ENCODE data around the gene TRMT1. TPM values are rescaled to one million over a fixed set of nuclear protein-coding genes. Genes with fewer than 3 reads are reported as not detected.
A peak's percentile ranks its signal among the peaks of the same experiment; 100 is the strongest.

Gene TRMT1
- total RNA-seq, 1 donor from 2014 or later: 15.8 TPM

DNA sequence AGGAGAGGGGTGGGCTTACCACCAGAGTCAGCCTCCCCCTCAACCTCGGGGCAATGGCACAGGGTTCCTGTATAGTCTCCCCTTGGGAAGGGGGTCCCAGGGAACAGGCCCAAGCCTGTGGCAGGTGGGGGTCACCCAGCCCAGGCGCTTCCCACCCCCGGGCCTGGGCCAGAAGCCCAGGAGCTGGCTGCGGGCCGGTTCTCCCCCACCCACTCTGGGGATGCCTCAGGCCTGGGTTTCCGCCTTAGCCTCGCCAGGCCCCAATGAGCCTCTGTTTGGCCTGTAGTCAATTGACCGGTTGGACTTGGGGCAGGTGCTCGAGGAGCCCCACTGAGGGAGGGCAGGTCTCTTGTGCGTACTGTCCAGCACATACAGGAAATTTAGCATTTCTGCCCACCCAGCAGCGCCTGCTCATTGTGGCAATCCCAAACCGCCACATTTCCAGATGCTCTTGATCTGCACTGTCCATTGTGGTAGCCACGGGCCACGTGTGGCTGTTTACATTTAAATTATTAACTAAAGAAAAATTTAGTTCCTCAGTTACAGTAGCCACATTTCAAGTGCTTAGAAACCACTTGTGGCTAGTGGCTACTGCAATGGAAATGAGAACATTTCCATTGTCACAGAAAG, 23.8 kb downstream of the TRMT1 start:
- ATAC-seq (no peak), DNase-seq (ENCODE audit: low spot score) (no peak)

DNA sequence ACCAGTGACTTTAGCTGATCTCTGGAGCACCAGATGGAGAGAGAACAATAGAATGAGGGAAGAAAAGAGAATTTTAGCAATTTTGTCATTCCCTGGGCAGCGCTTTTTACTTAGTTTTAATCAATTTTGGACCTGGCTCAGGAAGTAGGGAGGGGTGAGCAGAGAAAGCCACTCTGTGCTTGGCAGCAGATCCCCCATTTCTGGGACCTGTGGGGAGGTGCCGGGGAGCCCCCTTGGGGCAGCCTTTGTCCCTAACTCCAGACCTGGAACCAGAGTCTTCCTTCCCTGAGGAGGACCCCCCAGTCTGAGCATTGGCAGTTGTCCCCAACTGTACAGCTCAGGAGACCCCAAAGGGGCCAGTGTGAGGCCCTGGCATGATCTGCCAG, 24.4 kb downstream of the TRMT1 start:
- ATAC-seq (no peak), DNase-seq (ENCODE audit: low spot score) (no peak)

DNA sequence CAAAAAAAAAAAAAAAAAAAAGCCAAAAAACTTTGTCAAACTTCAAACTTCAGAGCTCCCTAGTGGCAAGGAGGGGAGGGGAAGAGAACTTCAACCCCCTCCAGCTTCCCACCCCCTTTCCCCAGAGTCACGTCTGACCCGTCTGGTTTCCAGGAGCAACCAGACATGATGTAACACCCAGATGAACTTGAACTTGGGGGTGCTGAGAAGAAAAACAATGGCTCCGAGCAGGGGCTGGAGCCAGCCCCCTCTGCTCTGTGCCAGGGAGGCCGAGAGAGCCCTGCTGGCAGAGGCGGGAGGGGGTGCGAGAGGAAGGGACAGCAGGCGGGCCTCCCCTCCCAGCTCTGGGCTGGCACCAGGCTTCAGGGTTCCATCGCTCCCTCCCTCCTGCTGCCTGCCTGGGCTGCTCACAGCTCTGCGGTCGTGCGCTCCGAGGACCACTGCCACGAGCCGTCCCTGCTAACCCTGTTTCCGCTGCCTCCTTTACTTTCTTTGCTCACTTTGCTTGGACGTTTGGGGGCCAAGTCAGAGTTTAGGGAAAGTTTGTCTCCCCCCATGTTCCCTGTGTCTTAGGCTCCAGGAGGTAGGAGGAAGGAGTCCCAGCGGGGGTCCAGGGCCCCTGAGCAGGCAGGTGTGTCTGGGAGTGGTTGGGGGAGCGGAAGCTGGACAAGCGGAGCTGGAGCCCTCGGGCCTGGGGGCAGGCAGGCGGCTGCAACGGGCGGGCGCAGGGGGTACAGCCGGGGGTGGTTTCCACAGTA, 25.0 kb downstream of the TRMT1 start:
- ATAC-seq (peak; percentile 1), DNase-seq (ENCODE audit: low spot score) (no peak)

GRCh38 chr19:13090511-13091231, 25.9 kb downstream of the TRMT1 start:
- no peak for ATAC-seq
- DNase-seq (ENCODE audit: low spot score): no peak

GRCh38 chr19:13089857-13090507, 26.6 kb downstream of the TRMT1 start:
- ATAC-seq (no peak), DNase-seq (ENCODE audit: low spot score) (no peak)

DNA sequence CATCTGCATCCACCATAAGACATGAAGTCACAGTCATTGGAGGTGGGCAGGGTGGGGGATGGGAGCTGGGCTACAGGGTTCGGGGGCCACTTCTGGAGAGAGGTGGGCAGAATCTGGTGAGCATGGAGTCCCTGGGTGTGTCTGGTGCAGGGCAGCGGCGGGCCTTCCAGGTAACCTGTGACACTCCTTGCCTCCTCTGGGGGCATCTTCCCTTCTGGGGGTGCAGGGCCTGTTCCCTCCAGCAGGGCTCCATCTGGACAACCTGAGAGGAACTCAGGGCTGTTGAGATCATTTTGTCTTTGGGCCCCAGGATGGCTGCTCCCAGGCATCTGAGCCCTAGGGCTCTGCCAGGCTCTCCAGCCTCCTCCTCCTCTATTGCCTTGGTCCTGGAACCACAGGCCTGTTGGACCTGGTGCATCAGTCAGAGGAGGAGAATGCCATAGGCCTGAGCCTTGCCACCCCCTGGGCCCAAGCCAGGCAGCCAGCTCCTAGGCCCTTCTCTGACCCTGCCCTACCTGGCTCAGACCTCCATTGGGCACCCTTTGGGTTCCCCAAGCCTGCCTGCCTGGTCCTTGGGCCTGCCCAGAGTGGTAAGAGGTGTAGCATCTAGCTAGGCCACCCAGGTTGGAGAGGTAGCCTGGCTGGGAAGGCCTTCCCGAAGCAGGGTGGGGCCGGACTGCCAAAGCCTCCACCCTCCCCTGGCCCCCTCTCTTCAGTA, 27.2 kb downstream of the TRMT1 start:
- ATAC-seq (no peak), DNase-seq (ENCODE audit: low spot score) (no peak)

DNA sequence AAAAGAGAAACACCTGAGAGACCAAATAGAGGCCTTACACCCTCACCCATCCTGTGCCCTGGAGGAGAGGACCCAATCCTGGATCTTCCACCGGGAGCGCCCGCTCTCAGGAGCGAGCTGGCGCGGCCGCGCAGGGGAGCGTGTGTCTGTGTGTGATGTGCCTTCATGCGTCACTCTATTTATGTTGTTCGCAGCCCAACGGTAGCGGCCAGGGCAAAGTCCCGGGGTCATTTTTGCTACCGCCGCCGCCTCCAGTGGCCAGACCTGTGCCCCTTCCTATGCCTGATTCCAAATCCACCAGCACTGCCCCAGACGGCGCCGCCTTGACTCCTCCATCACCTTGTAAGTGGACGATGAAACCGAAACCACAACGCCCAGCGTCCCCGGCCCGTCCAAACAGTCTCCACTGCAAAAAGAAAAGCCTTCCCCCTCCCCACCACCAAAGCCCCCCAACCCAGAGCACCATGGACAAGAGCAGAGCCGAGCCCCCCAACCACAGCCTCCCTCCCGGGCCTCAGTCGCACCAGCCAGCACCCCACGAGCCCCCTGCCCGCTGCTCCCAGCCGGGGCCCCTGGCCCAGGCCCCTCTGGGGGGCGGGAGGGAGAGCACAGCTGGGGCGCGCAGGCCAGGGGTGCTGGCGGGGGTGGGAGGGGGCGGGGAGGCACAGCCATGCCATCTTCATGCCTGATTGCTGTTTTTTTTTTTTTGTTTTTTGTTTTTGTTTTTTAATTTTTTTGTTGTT, 28.6 kb downstream of the TRMT1 start:
- ATAC-seq: peak; percentile 73
- DNase-seq (ENCODE audit: low spot score): peak; percentile 78

GRCh38 chr19:13087295-13087694, 29.2 kb downstream of the TRMT1 start:
- no peak for DNase-seq (ENCODE audit: low spot score)
- no peak for ATAC-seq

- ATAC-seq: no peak
- no peak for DNase-seq (ENCODE audit: low spot score)
These were observed 30.2 kb downstream of the TRMT1 start for GRCh38 chr19:13086341-13086740.

DNA sequence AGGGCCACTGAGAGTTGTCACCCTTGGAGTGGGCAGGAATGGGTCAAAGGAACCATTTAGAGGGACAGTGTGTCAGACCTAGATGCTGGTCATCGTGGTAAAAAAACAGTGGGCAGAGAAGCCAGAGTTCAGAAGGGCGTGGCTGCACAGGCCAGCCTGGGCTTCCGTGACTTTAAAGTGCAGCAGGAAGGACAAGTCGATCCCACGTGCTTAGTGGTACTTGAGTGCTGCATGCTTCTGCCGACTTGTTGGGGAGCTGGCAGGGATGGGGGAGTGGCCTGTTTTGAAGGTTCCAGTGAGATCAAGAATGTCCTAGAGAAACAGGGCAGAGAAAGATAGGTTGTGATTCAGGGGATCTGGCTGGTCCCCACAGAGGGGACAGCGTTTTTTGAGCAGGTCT, 30.9 kb downstream of the TRMT1 start:
- ATAC-seq (no peak), DNase-seq (ENCODE audit: low spot score) (no peak)

GRCh38 chr19:13083627-13084026, 32.9 kb downstream of the TRMT1 start:
- ATAC-seq: no peak

GRCh38 chr19:13083008-13083404, 33.5 kb downstream of the TRMT1 start:
- DNase-seq (ENCODE audit: low spot score): no peak
- peak; percentile 51 for ATAC-seq

More at GRCh38 chr19:13083627-13084026, 32.9 kb downstream of the TRMT1 start:
- no peak for DNase-seq (ENCODE audit: low spot score)

- DNase-seq (ENCODE audit: low spot score) (peak; percentile 76), ATAC-seq (peak; percentile 89)
These were observed 34.1 kb downstream of the TRMT1 start for GRCh38 chr19:13082192-13083007.

DNA sequence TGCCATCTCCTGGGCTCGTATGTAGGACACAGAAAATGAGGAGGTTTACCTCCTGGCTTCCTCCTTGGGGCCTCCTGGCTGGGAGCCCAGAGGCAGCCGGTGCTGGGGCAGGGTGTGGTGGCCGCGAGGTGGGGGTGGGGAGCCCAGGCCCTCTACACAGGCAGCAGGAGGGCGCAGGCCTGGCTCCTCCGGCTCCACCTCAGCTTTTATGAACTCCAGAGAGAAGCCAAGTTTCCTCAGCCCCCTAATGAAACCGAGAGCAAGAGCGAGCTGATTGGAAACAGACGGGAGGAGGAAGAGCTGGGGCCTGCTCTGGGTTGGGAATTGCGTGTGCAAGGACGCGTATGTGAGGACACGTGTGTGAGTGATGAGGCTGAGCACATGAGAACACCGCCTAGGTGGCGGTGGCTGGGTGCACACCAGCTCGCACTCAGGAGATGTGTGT, 37.0 kb downstream of the TRMT1 start:
- no peak for DNase-seq (ENCODE audit: low spot score)
- ATAC-seq: no peak

- ATAC-seq: peak; percentile 5
These were observed 37.5 kb downstream of the TRMT1 start for GRCh38 chr19:13078897-13079541.

DNA sequence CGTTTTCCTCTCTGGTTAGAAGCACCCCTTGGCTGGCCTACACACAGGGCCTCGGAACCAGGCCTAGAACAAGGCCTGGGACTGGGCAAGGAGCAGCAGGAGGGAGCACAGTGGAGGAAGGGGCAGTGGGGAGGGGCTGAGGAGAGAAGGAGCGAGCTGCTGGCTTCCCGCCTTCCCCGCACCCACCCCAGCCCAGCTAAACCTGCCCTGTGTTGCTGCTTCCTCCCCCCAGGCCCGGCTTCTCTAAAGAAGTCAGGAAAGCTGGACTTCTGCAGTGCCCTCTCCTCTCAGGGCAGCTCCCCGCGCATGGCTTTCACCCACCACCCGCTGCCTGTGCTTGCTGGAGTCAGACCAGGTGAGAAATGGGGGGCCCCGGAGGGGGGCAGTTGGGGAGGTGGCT, 38.2 kb downstream of the TRMT1 start:
- no peak for DNase-seq (ENCODE audit: low spot score)
- no peak for ATAC-seq

More at GRCh38 chr19:13078897-13079541, 37.5 kb downstream of the TRMT1 start:
- DNase-seq (ENCODE audit: low spot score): no peak

DNA sequence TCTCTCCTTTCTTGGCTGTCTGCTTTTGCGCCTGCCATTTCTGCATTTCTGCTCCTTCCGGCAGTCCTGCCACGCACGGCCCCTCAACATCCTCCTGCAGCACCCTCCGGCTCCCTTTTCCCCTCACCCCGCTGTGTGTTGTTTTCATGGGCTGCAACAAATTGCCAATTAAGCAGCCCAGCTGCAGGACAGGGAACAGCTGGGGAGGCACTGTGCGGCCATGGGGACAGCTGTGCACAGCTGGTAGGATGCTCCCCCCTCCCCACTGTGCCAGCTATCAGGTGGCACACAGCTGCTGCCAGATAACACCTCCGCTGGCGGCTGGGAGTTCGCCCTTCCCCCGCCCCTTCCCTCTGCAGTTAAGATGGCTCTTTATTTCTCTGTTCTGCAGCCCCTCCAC, 39.3 kb downstream of the TRMT1 start:
- ATAC-seq: no peak

DNA sequence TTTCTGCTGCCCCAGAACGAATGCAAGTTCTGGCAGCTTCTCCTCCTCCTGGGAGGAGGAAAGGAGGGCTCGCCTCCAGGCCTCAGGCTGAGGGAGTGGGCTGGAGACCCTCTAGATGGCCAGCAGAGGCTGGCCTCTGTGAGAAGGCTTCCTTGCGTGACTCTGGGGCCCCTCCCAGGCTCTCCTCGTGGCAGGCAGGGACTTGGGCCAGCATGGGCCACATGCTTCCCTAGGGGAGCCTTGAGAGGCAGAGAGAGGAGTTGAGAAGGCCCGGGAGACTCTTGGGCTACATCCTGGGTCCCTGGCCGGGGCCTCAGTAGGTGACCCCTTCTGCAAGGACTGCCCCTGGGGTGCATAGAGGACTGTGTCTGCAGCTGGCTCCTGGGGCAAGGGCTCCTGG, 39.8 kb downstream of the TRMT1 start:
- no peak for ATAC-seq
- no peak for DNase-seq (ENCODE audit: low spot score)

More for the DNA sequence above, 39.3 kb downstream of the TRMT1 start:
- DNase-seq (ENCODE audit: low spot score): no peak

GRCh38 chr19:13076320-13076719, 40.2 kb downstream of the TRMT1 start:
- no peak for ATAC-seq
- DNase-seq (ENCODE audit: low spot score): no peak
